ENCODE measurements around the gene OR5K4.

- no peak for TF ChIP-seq CTCF (conservative IDR thresholded peaks at IDR 0.05; ENCODE audit: low read length)
- no peak for TF ChIP-seq EZH2phosphoT487 (IDR thresholded peaks at IDR 0.05; ENCODE audit: borderline replicate concordance, low read depth, low read length)
These were observed 27.4 kb upstream of the OR5K4 start for GRCh38 chr3:98326105-98326893.
